ENCODE data around the gene TPO. TPM values are rescaled to one million over a fixed set of nuclear protein-coding genes. Genes with fewer than 3 reads are reported as not detected.
"Not testable (repeated sequence)": the region's sequence is repeated elsewhere in the genome, so short reads cannot be mapped to it uniquely, and the experiment has no call there.

TPO gene
- polyA plus RNA-seq, 6 donors from 2014 or later: not detected

DNA sequence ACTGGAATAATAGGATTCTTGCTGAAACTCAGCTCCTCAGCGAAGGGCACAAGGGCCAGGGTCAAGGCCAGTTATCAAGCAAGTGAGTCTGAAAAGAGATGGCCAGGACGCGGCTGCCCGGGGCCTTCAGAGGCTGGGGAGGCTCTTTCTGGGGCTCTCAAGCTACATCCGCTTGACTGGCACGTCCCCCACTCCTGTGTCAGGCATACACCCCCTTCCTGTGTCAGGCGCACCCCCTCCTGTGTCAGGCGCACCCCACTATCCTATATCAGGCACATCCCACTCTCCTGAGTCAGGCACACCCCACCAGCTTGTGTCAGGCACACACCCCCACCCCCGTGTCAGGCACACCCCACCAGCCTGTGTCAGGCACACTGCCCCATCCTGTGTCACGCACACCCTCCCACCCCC lies 91.8 kb downstream of the TPO start:
- no peak for ATAC-seq (ENCODE audit: low read depth in 2 of 2)
- no peak overlapping the region for H3K4me3 Mint-ChIP-seq
- H3K27me3 Mint-ChIP-seq: peaks cover 0 to 11% (median 11%) of the 10 kb centered on the region in 3 donors
- peaks cover 13 to 17% (median 14%) of the 10 kb centered on the region in 3 donors for H3K4me1 Mint-ChIP-seq
- no peak overlapping the region for H3K27ac Mint-ChIP-seq
- H3K9me3 Mint-ChIP-seq: peaks cover 0 to 7% (median 0%) of the 10 kb centered on the region in 7 donors
- no peak for DNase-seq
- H3K36me3 Mint-ChIP-seq: no peaks in the 10 kb centered on the region

DNA sequence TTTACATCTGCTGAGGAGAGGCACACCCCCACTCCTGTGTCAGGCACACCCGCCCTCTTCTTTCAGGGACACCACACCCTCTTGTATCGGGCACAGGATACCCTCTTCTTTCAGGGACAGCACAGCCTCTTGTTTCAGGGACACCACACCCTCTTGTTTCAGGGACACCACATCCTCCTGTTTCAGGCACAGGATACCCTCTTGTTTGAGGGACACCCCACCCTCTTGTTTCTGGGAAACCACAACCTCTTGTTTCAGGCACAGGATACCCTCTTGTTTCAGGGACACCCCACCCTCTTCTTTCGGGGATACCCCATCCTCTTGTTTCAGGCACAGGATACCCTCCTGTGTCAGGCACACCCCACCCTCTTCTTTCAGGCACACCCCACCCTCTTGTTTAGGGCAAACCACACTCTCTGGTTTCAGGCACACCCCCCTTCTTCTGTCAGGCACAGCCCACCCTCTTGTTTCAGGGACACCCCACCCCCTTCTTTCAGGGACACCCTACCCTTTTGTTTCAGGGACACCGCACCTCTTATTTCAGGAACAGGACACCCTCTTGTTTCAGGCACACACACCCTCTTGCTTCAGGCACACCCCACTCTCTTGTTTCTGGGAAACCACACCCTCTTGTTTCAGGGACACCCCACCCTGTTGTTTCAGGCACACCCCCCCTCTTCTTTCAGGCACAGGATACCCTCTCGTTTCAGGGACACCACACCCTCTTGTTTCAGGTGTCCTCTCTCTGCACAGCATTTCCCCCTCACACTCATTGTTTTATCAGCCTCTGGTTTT lies 96.2 kb downstream of the TPO start:
- ATAC-seq (ENCODE audit: low read depth in 2 of 2) (no peak), DNase-seq (no peak)
- H3K27me3 Mint-ChIP-seq: peaks cover 0 to 31% (median 18%) of the 10 kb centered on the region in 3 donors
- H3K27ac Mint-ChIP-seq: peak overlapping the region; percentile 19 to 92 (median 71)
- H3K36me3 Mint-ChIP-seq: no peaks in the 10 kb centered on the region
- peak overlapping the region in 7 of 8 donors; percentile 17 to 82 (median 66) for H3K4me3 Mint-ChIP-seq
- peaks cover 14 to 22% (median 20%) of the 10 kb centered on the region in 3 donors for H3K4me1 Mint-ChIP-seq
- peaks cover 0 to 7% (median 0%) of the 10 kb centered on the region in 7 donors for H3K9me3 Mint-ChIP-seq

DNA sequence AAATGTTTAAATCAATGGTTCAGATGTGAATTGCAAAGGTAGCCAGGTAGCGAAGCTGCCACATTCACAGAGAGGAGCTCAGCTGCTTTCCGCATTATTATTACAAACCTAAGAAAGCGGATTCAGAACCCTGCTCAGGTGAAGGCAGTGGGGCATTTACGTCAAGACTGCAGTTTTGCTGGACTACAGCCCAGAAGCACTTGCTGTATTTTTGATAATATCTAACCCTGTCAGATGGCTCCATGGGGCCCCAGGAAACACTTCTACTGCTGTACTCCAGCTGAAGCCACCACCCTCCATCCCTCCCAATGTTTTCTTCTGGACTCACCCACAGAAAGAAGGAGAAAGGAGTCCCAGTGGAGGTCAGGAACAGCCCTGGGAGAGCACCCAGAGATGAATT lies 96.9 kb downstream of the TPO start:
- Mint-ChIP-seq H3K4me3 (peak overlapping the region in 4 of 8 donors; percentile 0 to 80 (median 65)), H3K4me1 (peaks cover 14 to 22% (median 20%) of the 10 kb centered on the region in 3 donors), H3K27me3 (peaks cover 0 to 31% (median 18%) of the 10 kb centered on the region in 3 donors), H3K9me3 (peaks cover 0 to 7% (median 0%) of the 10 kb centered on the region in 7 donors), H3K36me3 (no peaks in the 10 kb centered on the region), H3K27ac (peak overlapping the region in 4 of 6 donors; percentile 19 to 82 (median 40))
- ATAC-seq (ENCODE audit: low read depth in 2 of 2): no peak
- DNase-seq: no peak

DNA sequence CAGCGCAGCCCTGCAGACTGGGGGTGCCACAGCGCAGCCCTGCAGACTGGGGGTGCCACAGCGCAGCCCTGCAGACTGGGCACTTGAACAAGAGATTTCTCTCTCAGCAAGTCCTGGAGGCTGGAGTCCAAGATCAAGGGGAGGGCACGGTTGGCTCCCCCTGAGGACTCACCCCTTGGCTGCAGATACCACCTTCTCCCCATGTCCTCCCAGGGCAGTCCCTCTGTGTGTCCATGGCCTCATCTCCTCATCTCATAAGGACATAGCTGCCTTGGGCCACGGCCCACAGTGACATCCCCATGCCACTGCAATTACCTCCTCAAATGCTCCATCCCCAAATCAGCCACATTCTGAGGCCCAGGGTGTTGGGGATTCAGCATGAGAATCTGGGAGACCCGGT lies 98.2 kb downstream of the TPO start:
- ATAC-seq (ENCODE audit: low read depth in 2 of 2) (no peak), DNase-seq (no peak)
- Mint-ChIP-seq H3K4me3 (no peak overlapping the region), H3K27me3 (peaks cover 0 to 31% (median 18%) of the 10 kb centered on the region in 3 donors), H3K4me1 (peaks cover 14 to 22% (median 20%) of the 10 kb centered on the region in 3 donors), H3K27ac (peak overlapping the region in 2 of 6 donors; percentile 22 to 30), H3K9me3 (peaks cover 0 to 7% (median 0%) of the 10 kb centered on the region in 7 donors), H3K36me3 (no peaks in the 10 kb centered on the region)

DNA sequence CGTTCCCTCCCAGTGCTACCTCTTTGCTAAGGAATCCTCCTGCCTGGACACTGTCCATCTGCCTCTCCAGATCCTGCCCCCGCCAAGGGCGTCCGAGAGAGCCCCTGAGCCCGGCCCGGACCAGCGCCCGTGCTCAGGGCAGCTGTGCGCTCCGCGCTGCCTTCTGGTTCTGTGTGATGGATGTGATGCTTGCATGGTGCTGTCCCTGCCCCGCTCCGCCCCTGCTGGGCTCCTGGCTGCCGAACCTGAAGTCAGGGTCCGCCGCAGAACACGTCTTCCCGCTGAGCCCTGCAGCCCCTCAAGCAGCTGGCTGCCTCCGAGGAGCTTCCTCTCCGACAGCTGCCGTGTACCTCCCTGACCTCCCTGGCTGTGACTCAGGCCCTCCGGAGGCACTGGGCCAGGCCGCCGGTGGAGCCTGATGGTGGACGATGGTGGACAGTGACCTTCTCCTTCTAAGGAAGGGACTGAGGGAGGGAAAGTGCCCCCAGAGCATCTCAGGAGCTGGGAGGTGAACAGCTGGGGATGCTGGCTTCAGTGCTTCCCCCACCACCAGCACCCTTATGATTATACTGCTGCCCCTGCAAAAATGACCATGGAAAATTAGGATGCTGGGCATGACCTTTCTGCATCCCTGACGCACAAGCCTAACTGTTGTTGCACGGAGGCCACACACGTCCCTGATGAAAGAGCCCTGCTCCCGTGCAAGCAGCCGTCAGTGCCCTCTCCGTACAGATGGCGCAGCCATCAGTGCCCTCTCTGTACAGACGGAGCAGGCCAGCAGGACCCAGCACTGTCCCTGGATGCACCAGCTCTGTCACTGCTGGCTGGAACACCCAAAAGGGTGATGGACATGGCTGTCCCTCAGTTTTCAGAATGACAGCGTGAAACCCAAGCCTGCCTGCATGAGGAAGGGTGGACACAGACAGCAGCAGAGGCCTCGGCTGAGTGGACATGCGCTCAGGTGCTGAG lies 99.3 kb downstream of the TPO start:
- Mint-ChIP-seq H3K27me3 (peaks cover 0 to 31% (median 18%) of the 10 kb centered on the region in 3 donors), H3K4me3 (peak overlapping the region in 1 of 8 donors; percentile 72), H3K36me3 (no peaks in the 10 kb centered on the region), H3K27ac (peak overlapping the region in 1 of 6 donors; percentile 52), H3K4me1 (peaks cover 14 to 23% (median 20%) of the 10 kb centered on the region in 3 donors), H3K9me3 (peaks cover 0 to 7% (median 0%) of the 10 kb centered on the region in 7 donors)
- ATAC-seq (ENCODE audit: low read depth in 2 of 2): no peak
- no peak for DNase-seq

DNA sequence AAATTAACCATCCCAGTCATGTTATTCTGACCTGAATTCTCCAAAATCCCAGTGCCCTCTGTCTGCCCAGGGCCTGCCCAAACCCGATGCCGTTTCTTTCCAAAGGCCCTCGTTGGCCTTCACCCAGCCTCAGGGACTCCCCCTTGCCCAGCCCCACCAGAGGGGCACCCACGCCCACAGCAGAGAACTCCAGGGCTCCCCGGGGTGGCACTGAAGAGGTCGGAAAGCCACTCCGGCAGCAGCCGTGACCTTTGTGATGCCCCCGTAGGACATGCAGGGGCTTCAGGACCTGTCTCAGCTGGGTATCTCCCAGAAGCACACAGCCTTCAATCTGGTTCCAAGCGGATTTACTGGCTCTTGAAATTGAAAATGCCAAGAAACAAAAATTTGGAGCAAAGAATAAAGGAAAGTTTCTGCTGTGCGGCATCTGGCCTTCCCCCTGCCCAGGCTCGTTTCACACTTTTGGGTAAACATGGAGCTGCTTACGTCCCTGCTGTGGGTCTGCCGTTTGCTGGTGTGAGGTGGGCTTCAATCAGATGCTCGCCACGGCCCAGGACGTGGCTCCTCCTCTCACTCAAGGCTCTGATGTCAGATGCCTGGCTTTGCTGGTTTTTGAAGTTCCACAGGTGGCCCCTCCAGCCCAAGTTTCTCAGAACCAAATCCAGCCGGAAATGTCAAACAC lies 101.3 kb downstream of the TPO start:
- Mint-ChIP-seq H3K27me3 (peaks cover 0 to 25% (median 12%) of the 10 kb centered on the region in 3 donors), H3K4me1 (peaks cover 19 to 30% (median 28%) of the 10 kb centered on the region in 3 donors)
- ATAC-seq (ENCODE audit: low read depth in 2 of 2): no peak

DNA sequence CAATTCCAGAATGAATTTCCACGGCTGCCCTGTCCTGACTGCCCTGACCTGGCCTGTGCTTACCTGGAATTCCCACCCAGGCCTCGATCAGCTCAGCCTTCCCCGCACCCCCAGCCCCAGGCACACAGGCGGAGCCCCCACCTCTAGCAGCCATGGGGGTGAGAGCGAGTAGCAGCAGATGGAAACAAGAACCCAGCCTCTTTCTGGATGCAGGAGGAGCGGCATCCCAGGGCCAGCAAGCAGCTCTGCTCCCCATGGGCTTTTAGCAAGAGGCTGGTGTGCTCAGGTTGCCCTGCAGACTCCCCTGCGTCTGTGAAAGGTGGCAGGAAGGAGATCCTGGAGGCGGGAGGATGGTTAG lies 101.8 kb downstream of the TPO start:
- DNase-seq (no peak), ATAC-seq (ENCODE audit: low read depth in 2 of 2) (no peak)
- Mint-ChIP-seq H3K4me3 (peak overlapping the region in 1 of 8 donors; percentile 63), H3K27ac (no peak overlapping the region), H3K27me3 (peaks cover 0 to 19% (median 6%) of the 10 kb centered on the region in 3 donors), H3K36me3 (no peaks in the 10 kb centered on the region), H3K4me1 (peaks cover 17 to 30% (median 23%) of the 10 kb centered on the region in 3 donors), H3K9me3 (no peaks in the 10 kb centered on the region)

More for the DNA sequence above, 101.3 kb downstream of the TPO start:
- no peak for DNase-seq
- Mint-ChIP-seq H3K4me3 (no peak overlapping the region), H3K36me3 (no peaks in the 10 kb centered on the region), H3K9me3 (peaks cover 0 to 5% (median 0%) of the 10 kb centered on the region in 7 donors), H3K27ac (no peak overlapping the region)

DNA sequence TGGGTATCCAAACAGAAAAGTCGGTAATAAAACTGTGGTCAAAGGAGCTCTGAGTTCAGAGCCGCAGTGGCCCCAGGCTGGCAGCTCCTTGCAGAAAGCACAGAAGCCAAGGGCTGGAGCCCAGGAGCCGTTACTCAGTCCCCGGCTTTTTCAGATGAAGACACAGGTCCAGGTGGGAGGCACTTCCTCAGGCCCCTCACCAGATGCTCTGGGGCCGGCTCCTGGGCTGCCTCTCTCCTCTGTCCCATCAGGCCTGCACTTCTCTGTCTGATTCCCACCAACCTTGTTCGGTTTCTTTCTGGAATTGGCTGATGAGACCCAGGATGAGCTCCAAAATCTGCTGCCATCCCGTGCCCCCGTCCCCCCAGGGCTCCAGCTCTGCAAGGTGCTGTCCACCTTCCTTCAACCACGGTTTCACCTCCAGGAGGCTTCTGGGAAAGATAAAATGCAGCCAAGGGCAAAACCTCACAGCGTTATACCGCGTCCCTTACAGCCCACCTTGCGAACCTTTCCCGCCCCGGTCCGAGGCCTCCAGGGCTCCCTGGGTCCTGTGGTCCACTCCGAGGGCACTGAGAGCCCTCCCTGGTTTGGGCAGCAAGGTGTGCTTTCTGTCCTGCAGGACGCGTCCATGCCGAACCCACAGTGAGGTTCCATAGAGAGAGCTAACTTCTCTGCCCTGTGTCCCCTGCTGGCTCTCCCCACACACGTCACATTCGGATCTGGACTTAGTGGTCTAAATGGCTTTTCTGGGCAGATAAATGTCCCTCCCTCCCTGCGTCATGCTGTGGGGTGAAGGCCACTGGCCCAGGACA lies 102.9 kb downstream of the TPO start:
- Mint-ChIP-seq H3K4me1 (peaks cover 17 to 32% (median 20%) of the 10 kb centered on the region in 3 donors), H3K27ac (peak overlapping the region in 1 of 6 donors; percentile 65), H3K36me3 (no peaks in the 10 kb centered on the region), H3K27me3 (peaks cover 0 to 13% (median 0%) of the 10 kb centered on the region in 3 donors), H3K4me3 (no peak overlapping the region), H3K9me3 (no peaks in the 10 kb centered on the region)
- ATAC-seq (ENCODE audit: low read depth in 2 of 2): no peak
- no peak for DNase-seq

DNA sequence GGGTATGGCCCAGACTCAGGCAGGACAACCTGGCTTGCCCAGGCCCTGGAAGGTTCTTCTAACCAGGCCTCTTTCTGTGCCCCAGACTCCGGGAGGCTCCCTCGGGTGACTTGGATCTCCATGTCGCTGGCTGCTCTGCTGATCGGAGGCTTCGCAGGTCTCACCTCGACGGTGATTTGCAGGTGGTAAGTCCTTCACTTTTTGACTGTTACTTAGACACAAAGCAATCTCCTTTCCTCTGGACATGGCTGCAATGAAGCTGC lies 103.5 kb downstream of the TPO start:
- Mint-ChIP-seq H3K4me3 (peak overlapping the region in 1 of 8 donors; percentile 33), H3K9me3 (no peaks in the 10 kb centered on the region), H3K4me1 (peaks cover 17 to 32% (median 20%) of the 10 kb centered on the region in 3 donors), H3K27ac (peak overlapping the region in 2 of 6 donors; percentile 33 to 65), H3K36me3 (no peaks in the 10 kb centered on the region), H3K27me3 (peaks cover 0 to 10% (median 0%) of the 10 kb centered on the region in 3 donors)
- ATAC-seq (ENCODE audit: low read depth in 2 of 2): no peak
- DNase-seq: no peak

DNA sequence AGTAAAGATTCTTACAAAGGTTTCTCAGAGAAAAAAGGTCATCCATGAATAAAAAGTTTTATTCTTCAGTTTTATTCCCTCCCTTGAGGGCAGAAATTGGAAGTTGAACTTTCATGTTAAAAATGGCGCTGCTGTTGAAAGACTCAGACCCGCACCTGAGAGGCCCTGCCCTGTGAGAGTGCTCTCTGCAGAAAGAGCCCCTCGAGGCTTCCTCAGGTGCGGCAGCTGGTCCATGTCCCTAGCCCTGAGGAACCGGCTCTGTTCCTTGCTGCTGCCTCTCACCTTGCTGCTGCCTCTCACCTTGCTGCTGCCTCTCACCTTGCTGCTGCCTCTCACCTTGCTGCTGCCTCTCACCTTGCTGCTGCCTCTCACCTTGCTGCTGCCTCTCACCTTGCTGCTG lies 104.0 kb downstream of the TPO start:
- not testable (repeated sequence) for H3K36me3 Mint-ChIP-seq; H3K4me3 Mint-ChIP-seq; ATAC-seq (ENCODE audit: low read depth in 2 of 2); H3K9me3 Mint-ChIP-seq; H3K27me3 Mint-ChIP-seq; DNase-seq
- peaks cover 17 to 32% (median 20%) of the 10 kb centered on the region in 3 donors for H3K4me1 Mint-ChIP-seq
- peak overlapping the region in 1 of 6 donors; percentile 76 for H3K27ac Mint-ChIP-seq

DNA sequence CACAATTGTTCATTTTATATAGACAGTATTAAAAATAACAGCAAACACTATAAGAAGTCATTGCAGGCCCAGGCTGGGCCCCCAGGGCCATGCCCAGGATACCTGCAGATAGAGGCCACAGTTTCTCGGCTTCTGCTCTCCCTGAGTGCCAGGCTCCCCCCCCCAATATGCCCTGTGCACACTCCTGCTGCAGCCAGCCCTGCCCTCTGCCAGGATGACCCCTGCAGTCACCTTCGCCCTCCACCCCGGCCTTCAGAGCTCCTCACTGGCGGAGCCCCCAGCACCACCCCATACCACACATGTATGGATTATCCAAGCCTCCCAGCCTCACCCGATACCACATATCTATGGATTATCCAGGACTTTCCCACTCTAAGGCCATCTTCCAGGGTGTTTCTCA lies 104.5 kb downstream of the TPO start:
- Mint-ChIP-seq H3K27me3 (peaks cover 0 to 1% (median 0%) of the 10 kb centered on the region in 3 donors), H3K9me3 (no peaks in the 10 kb centered on the region), H3K36me3 (no peaks in the 10 kb centered on the region), H3K4me3 (peak overlapping the region in 1 of 8 donors; percentile 61), H3K27ac (peak overlapping the region in 5 of 6 donors; percentile 77 to 95 (median 90)), H3K4me1 (peaks cover 17 to 32% (median 20%) of the 10 kb centered on the region in 3 donors)
- DNase-seq (no peak), ATAC-seq (ENCODE audit: low read depth in 2 of 2) (no peak)

DNA sequence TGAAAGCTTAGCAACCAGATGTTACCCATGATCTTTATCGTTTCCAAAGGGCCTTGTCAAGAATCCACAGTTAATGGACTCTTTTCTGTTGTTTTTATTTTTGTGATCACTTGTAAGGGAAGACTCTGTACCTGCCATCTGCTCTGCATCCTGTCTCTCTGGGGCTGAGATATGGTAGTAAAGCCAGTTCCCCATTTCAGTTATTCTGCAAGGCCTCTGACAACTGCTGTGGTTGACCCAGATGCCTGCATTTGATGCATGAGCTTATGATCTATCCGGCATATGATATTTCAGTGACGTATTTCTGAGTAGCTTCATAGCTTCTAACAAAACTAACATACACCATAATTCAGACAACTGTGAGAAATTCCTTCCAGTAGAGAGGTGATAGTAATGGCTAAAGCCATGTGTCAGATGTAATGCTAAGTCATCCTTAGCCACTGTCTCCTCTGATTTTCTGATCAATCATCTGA lies 105.1 kb downstream of the TPO start:
- H3K4me3 Mint-ChIP-seq: peak overlapping the region in 3 of 8 donors; percentile 2 to 49 (median 7)
- DNase-seq: peak; percentile 59
- H3K36me3 Mint-ChIP-seq: no peaks in the 10 kb centered on the region
- peak; percentile 95 for ATAC-seq (ENCODE audit: low read depth in 2 of 2)
- no peaks in the 10 kb centered on the region for H3K27me3 Mint-ChIP-seq
- peaks cover 17 to 32% (median 20%) of the 10 kb centered on the region in 3 donors for H3K4me1 Mint-ChIP-seq
- H3K9me3 Mint-ChIP-seq: no peaks in the 10 kb centered on the region
- peak overlapping the region; percentile 77 to 95 (median 90) for H3K27ac Mint-ChIP-seq

All from naive B cell (primary cell).